GM19023 (cell line): ENCODE measurements around the gene TBRG4.

Source experiments
- ATAC-seq: cut with Tn5 transposase; IDR thresholded peaks from one replicate; pipeline ENCODE4 v1.9.1; 2021; ENCODE audit warnings: mild to moderate bottlenecking, moderate library complexity; ENCODE audit not compliant: unreplicated experiment

TBRG4 gene

GRCh38 chr7:45092100-45092930, 19.2 kb downstream of the TBRG4 start:
- no peak for ATAC-seq

- no peak for ATAC-seq
Observed at GRCh38 chr7:45089341-45089891, 22.1 kb downstream of the TBRG4 start.

- no peak for ATAC-seq
Observed at GRCh38 chr7:45088821-45089340, 22.6 kb downstream of the TBRG4 start, which contains the start of gene NACAD. Gene NACAD (minus strand): TSS chr7:45088969. CDS start chr7:45088894, 75 bp downstream.

- ATAC-seq: no peak
Observed at GRCh38 chr7:45088146-45088701, 23.3 kb downstream of the TBRG4 start.

GRCh38 chr7:45087301-45088145, 24.0 kb downstream of the TBRG4 start:
- no peak for ATAC-seq

GRCh38 chr7:45086331-45087065, 25.0 kb downstream of the TBRG4 start:
- no peak for ATAC-seq

GRCh38 chr7:45085619-45086200, 25.8 kb downstream of the TBRG4 start:
- ATAC-seq: no peak

- no peak for ATAC-seq
Observed at GRCh38 chr7:45084901-45085618, 26.4 kb downstream of the TBRG4 start.

- ATAC-seq: no peak
Observed at GRCh38 chr7:45084336-45084735, 27.2 kb downstream of the TBRG4 start.

- no peak for ATAC-seq
Observed at GRCh38 chr7:45082831-45083331, 28.6 kb downstream of the TBRG4 start.

- ATAC-seq: no peak
Observed at GRCh38 chr7:45082031-45082830, 29.3 kb downstream of the TBRG4 start.

GRCh38 chr7:45081670-45081974, 29.9 kb downstream of the TBRG4 start:
- ATAC-seq: no peak

- no peak for ATAC-seq
Observed at GRCh38 chr7:45080958-45081669, 30.4 kb downstream of the TBRG4 start.

GRCh38 chr7:45080265-45080957, 31.1 kb downstream of the TBRG4 start:
- no peak for ATAC-seq

- no peak for ATAC-seq
Observed at GRCh38 chr7:45078125-45078681, 33.3 kb downstream of the TBRG4 start.

- ATAC-seq: no peak
Observed at GRCh38 chr7:45077579-45077978, 33.9 kb downstream of the TBRG4 start.

GRCh38 chr7:45076946-45077345, 34.6 kb downstream of the TBRG4 start:
- ATAC-seq: no peak
